Sigmoid colon (tissue), 7 donors: ENCODE results near the gene FCRL1. TPM values are rescaled to one million over a fixed set of nuclear protein-coding genes. Genes with fewer than 3 reads are reported as not detected.
A peak's percentile ranks its signal among the peaks of the same experiment; 100 is the strongest.

Experiments used
- DNase-seq: peaks from one replicate; pipeline ENCODE4 v3.0.0-alpha.2; 2019
- H3K27ac ChIP-seq, 4 donors: fragments of 200-600 bp; sonication (generic); one replicate each; pipeline ENCODE4 v1.5.1; 2016 to 2019; ENCODE audit warnings: mild to moderate bottlenecking in 1 of 4
- H3K27me3 ChIP-seq, 3 donors: fragments of 200-600 bp; sonication (generic); one replicate each; pipeline ENCODE4 v1.5.1; 2019; ENCODE audit warnings: mild to moderate bottlenecking in 1 of 3
- H3K36me3 ChIP-seq, 4 donors: fragments of 200-600 bp; sonication (generic); one replicate each; pipeline ENCODE4 v1.5.1; 2016 to 2019
- H3K4me1 ChIP-seq, 4 donors: fragments of 200-600 bp; sonication (generic); one replicate each; pipeline ENCODE4 v1.5.1; 2017 to 2019
- H3K4me3 ChIP-seq, 4 donors: fragments of 200-600 bp; sonication (generic); one replicate each; pipeline ENCODE4 v1.5.1; 2017 to 2019; ENCODE audit warnings: mild to moderate bottlenecking in 2 of 4, moderate library complexity in 1 of 4
- H3K9me3 ChIP-seq, 4 donors: fragments of 200-600 bp in 3 of 4; sonication (generic) in 3 of 4; one replicate each; pipeline versions ENCODE4 v1.5.1 to v1.6.1; 2013 to 2019
- EP300 ChIP-seq, 4 donors: sonication (generic); formaldehyde crosslinking; IDR thresholded peaks; one replicate each; pipeline ENCODE4 v1.6.1; 2017; ENCODE audit warnings: antibody characterized with exemption in 4 of 4
- POLR2A ChIP-seq, 2 donors: fragments of 450-650 bp; IDR thresholded peaks; one replicate each; pipeline ENCODE4 v1.6.1; 2016; ENCODE audit warnings: antibody characterized with exemption in 2 of 2, mild to moderate bottlenecking in 2 of 2, moderate library complexity in 2 of 2
- POLR2AphosphoS5 ChIP-seq, 4 donors: sonication (generic); formaldehyde crosslinking; IDR thresholded peaks; one replicate each; pipeline ENCODE4 v1.6.1; 2017; ENCODE audit warnings: antibody characterized with exemption in 4 of 4
- WGBS, 2 donors: extraction: QIAGEN DNeasy Blood & Tissue Kit; methylation state at CpG; one replicate each; pipeline ENCODE4 v1.1.7; 2013; 5-methylcytosine and 5-hydroxymethylcytosine counted together
- intact Hi-C: fragments of 100-400 bp; cut with DNase I; formaldehyde crosslinking; loops from one replicate; pipeline ENCODE4 v1.15.1; 2023
- polyA plus RNA-seq, 3 donors: library from polyadenylated mRNA; stranded (reverse); fragments of 200-250 nt; gene quantifications; one replicate each; pipeline ENCODE4 v1.2.3, GENCODE V29; 2013
- total RNA-seq, 4 donors: library from RNA; depleted of rRNA; stranded (reverse); fragments of >200 nt; gene quantifications; one replicate each; pipeline ENCODE4 v1.1.0, GENCODE V29; 2016
- TF ChIP-seq, protein P1 (sequence below), 4 experiments: fragments of 450-650 bp in 3 of 4; fragments of 200-600 bp in 1 of 4; IDR thresholded peaks; one replicate each; pipeline ENCODE4 v1.5.1; 2016 to 2019; ENCODE audit warnings: antibody characterized with exemption in 4 of 4, mild to moderate bottlenecking in 3 of 4, moderate library complexity in 2 of 4
- donor health status: healthy with polysubstance abuse.
- donor health status: Bipolar disorder and iron deficiency.
- donor health status: healthy.

Gene FCRL1
- total and polyA plus RNA-seq, 7 donors, result 0.60 to 35.4 TPM; not detected in 5

DNA sequence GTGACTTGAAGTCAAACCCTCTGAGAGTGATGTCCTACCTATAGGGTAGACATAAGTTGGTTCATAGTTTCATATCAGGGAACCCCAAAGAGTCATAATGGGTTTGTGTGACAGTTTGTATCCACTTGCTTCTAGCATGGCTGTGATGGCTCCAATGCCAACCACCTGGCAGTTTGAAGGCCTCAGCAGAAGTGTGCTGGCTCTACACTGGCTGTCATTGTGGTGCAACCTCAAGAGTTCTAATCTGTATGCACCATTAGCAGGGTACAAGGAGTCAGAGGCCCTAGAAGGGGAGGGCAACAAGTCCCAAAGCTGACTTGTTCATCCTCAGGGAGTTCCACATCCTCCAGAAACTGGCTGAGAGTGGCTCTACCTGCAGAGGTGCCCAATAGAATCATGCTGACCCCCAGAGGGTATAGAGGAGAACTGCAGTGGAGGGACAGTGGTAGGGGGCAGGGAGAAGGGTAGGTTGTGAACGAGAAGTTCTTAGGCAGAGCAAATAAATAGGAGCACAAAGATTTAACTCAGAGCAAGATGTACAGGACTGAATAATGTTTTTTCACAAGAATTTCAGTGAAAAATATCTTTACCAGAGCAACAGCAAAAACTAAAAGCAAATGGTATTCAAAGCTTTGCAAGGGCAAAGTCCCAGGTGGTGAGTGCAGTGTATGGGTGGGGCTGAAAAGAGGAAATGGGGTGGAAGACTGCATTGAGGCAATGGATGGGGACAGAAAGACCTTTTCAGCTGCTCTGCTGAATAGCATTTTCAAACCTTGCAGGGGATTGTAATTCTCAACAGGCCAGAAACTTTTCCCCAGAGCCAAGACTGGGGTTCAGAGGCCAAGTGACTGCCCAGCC lies 46.2 kb downstream of the FCRL1 start:
- no peaks in the 10 kb centered on the region for H3K27me3 ChIP-seq
- no peaks in the 10 kb centered on the region for H3K9me3 ChIP-seq
- H3K36me3 ChIP-seq, result no peaks in the 10 kb centered on the region
- DNase-seq, result no peak
- no peaks in the 10 kb centered on the region for H3K4me1 ChIP-seq
- H3K4me3 ChIP-seq, result no peak overlapping the region
- 10 to 16% methylated on average over 1 of the region's 1 CpG for WGBS, 2 donors
- H3K27ac ChIP-seq, result no peak overlapping the region
- TF ChIP-seq, protein P1, sequence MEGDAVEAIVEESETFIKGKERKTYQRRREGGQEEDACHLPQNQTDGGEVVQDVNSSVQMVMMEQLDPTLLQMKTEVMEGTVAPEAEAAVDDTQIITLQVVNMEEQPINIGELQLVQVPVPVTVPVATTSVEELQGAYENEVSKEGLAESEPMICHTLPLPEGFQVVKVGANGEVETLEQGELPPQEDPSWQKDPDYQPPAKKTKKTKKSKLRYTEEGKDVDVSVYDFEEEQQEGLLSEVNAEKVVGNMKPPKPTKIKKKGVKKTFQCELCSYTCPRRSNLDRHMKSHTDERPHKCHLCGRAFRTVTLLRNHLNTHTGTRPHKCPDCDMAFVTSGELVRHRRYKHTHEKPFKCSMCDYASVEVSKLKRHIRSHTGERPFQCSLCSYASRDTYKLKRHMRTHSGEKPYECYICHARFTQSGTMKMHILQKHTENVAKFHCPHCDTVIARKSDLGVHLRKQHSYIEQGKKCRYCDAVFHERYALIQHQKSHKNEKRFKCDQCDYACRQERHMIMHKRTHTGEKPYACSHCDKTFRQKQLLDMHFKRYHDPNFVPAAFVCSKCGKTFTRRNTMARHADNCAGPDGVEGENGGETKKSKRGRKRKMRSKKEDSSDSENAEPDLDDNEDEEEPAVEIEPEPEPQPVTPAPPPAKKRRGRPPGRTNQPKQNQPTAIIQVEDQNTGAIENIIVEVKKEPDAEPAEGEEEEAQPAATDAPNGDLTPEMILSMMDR (IDR thresholded peaks at IDR 0.05), result peak in 1 of 4 experiments; percentile 22
- TF ChIP-seq POLR2AphosphoS5 (IDR thresholded peaks at IDR 0.05), result no peak
- no peak for TF ChIP-seq EP300 (IDR thresholded peaks at IDR 0.05)
- no peak for TF ChIP-seq POLR2A (IDR thresholded peaks at IDR 0.05)
- intact Hi-C loops, result no loop called here

DNA sequence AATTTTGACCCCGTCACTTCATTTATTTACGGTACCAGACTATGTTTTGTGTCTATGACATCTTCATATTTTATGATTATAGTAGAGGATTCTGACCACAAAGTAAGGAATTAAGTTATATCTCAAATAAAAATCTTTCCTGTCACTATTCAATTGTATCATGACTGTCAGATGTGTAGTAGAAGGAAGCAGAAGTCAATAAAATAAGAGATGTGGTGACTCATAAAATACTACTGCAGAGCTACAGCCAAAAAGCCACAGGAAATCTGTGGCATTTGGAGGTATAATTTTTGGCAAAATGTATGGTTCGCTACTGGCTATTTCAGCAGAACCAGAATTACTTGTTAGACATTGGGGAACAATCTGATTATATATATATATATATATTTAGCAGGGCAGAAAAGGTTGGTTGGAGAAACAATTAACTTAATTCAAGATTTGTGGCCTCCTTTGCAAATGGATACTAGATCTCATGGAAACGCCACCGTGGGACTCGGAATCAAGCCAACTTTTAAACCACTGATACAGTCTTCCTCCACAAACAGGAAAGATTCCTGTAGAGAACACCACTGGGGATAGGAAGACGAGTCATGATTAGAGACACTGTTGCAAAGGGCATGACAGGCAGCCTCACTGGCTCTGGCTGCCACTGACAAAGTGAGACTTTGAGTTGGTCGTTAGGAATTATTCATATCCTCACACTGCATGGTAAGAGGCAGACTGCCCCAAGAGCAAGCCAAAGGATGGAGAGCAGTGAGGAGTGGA lies 48.1 kb downstream of the FCRL1 start:
- no peaks in the 10 kb centered on the region for H3K36me3 ChIP-seq
- no peak overlapping the region for H3K27ac ChIP-seq
- H3K4me1 ChIP-seq, result no peaks in the 10 kb centered on the region
- TF ChIP-seq POLR2A (IDR thresholded peaks at IDR 0.05), result no peak
- no peak for DNase-seq
- 51 to 67% methylated on average over 8 of the region's 8 CpGs for WGBS, 2 donors
- H3K27me3 ChIP-seq, result no peaks in the 10 kb centered on the region
- no peak overlapping the region for H3K4me3 ChIP-seq
- H3K9me3 ChIP-seq, result no peaks in the 10 kb centered on the region
- intact Hi-C loops, result no loop called here

DNA sequence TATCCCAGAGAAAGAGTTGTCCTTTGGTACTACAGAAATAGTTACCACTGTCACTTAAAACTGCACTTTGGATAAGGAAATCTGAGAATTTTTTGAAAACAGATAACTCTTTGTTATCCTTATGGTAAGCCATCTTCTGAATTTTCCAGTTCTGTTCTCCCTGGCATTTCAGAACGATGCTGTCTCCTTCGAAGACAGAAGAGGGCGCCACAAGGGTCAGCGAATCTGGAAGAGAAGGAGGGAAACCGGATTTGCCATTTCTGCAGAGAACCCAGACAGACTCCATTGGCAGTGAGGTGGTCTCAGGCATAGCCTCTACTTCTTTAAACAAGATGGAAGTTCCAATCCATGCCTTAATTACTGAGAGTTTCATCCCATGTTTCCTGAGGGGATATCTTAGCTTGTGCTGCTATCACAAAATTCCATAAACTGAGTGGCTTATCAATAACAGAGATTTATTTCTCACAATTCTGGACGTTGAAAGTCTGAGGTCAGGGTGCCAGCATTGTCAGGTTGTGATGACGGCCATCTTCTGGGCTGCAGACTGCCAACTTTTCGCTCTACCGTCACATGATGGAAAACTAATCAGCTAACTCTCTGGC lies 49.4 kb downstream of the FCRL1 start:
- Histone ChIP-seq H3K4me1 (no peaks in the 10 kb centered on the region), H3K36me3 (no peaks in the 10 kb centered on the region), H3K27me3 (no peaks in the 10 kb centered on the region), H3K27ac (no peak overlapping the region), H3K4me3 (no peak overlapping the region), H3K9me3 (no peaks in the 10 kb centered on the region)
- TF ChIP-seq POLR2AphosphoS5 (IDR thresholded peaks at IDR 0.05) (no peak), EP300 (IDR thresholded peaks at IDR 0.05) (no peak), POLR2A (IDR thresholded peaks at IDR 0.05) (no peak)
- TF ChIP-seq, protein P1 (IDR thresholded peaks at IDR 0.05), result no peak
- WGBS, 2 donors, result 59 to 70% methylated on average over 9 of the region's 9 CpGs
- intact Hi-C loops, result no loop called here
- no peak for DNase-seq

DNA sequence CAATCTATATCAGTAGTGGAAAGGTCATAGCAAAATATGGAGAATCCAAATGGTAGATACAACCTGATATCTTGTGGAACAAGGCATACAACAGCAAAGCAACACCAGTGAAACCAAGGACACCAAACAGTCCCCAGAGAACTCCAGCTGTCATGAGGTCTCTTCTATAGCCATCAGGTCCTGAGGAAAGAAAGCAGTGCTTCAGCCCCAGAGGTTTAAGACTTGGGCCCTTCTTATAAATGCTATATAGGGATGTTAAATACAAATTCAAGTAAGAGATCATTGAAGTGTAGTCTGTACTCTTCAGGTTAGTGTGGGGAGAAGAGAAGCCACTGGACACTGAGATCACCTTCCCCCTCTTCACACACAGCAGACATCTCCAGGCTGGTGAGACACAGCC lies 53.1 kb downstream of the FCRL1 start:
- no peaks in the 10 kb centered on the region for H3K9me3 ChIP-seq
- no peaks in the 10 kb centered on the region for H3K27me3 ChIP-seq
- intact Hi-C loops, result no loop called here
- H3K36me3 ChIP-seq, result no peaks in the 10 kb centered on the region
- H3K4me3 ChIP-seq, result no peak overlapping the region
- TF ChIP-seq EP300 (IDR thresholded peaks at IDR 0.05) (no peak), POLR2AphosphoS5 (IDR thresholded peaks at IDR 0.05) (no peak), POLR2A (IDR thresholded peaks at IDR 0.05) (no peak)
- TF ChIP-seq, protein P1 (IDR thresholded peaks at IDR 0.05), result no peak
- H3K27ac ChIP-seq, result no peak overlapping the region
- no peak for DNase-seq
- no peaks in the 10 kb centered on the region for H3K4me1 ChIP-seq

DNA sequence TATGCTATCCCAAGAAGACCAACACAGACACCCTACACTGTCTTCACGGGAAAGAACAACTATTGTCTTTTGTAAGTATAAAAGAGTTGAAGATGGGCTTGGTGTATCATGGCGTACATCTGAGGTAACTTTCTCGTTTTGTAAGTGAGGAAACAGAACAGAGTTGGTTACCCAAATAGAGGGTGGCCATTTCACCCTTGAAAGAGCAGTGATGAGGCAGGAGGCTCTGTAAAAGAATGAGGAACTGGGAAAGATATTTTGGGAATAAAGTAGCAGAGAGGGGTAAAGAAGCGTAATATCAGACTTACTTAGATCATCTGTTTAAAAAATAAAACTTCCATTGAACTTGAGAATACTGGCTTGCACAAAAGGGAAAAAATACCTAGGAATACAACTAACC lies 61.9 kb downstream of the FCRL1 start:
- Histone ChIP-seq H3K4me1 (no peaks in the 10 kb centered on the region), H3K27me3 (no peaks in the 10 kb centered on the region), H3K36me3 (no peaks in the 10 kb centered on the region), H3K27ac (no peak overlapping the region), H3K4me3 (no peak overlapping the region), H3K9me3 (peaks cover 0 to 2% (median 0%) of the 10 kb centered on the region in 4 donors)
- no peak for DNase-seq
- WGBS, 2 donors, result 79 to 91% methylated on average over 4 of the region's 4 CpGs
- TF ChIP-seq POLR2A (IDR thresholded peaks at IDR 0.05) (no peak), POLR2AphosphoS5 (IDR thresholded peaks at IDR 0.05) (no peak), EP300 (IDR thresholded peaks at IDR 0.05) (no peak)
- TF ChIP-seq, protein P1 (IDR thresholded peaks at IDR 0.05), result no peak
- intact Hi-C loops, result no loop called here
